ENCODE data around the gene NLRP8.
A peak's percentile ranks its signal among the peaks of the same experiment; 100 is the strongest.
"Not testable (repeated sequence)": the region's sequence is repeated elsewhere in the genome, so short reads cannot be mapped to it uniquely, and the experiment has no call there.

NLRP8 gene

GRCh38 chr19:55980415-55980814, 32.8 kb downstream of the NLRP8 start:
- no peak for DNase-seq

GRCh38 chr19:55985254-55985653, 37.6 kb downstream of the NLRP8 start:
- DNase-seq, result no peak

DNA sequence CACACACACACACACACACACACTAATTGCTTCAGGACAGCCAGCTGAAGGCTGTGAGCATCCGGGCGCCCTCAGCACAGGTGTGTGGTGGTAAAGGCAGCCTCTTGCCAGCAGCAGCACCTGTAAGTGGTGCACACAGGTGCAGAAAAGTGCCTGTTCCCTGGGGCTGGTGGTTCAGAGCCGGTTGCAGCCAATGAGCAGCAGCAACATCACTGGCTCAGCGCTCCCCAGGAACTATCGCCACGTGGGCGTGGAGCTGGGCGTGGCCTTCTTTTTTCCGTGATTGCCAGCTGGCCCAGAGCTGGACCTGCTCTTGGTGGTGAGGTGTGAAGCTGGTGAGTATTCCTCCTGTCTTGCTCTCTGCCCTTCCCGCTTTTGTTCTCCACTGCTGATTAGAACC, 38.9 kb downstream of the NLRP8 start, which contains the start of gene NLRP5:
Gene NLRP5, plus strand, starts transcription at position 289 of the 400 bp plus-strand sequence.
- DNase-seq, result no peak

GRCh38 chr19:55990831-55991230, 43.2 kb downstream of the NLRP8 start:
- DNase-seq, result no peak

DNA sequence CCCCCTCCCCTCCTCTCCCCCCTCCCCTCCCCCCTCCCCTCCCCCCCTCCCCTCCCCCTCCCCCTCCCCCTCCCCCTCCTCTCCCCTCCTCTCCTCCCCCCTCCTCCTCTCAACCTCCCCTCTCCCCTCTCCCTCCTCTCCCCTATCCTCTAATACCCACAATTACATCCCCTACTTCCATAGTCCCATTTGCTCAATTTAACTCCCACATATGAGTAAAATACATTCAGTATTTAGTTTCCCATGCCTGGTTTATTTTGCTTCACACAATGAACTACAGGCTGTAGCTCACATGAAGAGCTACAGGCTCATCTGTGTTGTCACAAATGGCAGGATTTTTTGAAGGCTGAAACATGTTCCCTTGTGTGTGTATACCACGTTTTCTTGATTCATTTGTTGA, 45.9 kb downstream of the NLRP8 start:
- no peak for DNase-seq

DNA sequence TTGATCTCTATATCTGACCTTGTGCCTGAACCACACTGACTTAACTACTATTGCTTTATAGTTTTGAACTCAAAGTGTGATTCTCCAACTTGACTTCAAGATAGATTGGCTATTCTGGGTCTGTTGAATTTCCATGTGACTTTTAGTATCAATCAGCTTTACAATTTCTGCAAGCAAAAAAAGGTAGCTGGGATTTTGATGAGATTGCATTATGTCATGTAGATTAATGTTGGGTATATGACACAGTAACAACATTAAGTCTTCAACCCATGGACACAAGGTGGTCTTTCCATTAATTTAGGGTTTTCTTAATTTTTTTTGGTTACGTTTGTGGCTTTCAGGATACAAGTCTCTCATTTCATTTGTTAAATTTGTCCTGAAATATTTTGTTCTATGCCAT, 67.1 kb downstream of the NLRP8 start:
- DNase-seq, result no peak

GRCh38 chr19:56015756-56016155, 68.1 kb downstream of the NLRP8 start:
- peak in 2 of 4 experiments; percentile 4 to 5 for DNase-seq

DNA sequence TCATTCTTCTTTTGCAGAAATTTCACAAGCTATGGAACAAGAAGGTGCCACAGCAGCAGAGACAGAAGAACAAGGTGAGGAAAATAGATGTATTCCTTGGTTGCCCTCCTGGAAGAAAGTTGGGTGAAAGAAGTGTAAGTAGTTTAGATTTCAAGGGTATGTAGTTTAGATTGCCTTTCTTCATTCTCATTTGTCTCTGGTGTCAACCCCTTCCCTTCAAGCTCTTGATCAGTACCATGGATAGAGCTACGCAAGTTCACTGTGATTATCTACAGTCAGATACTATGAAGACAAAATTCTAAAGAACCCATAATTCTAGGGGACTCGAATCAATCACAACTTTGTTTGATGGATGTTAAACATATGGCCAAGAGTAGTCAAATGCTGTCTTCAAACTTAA, 71.7 kb downstream of the NLRP8 start:
- DNase-seq, result not testable (repeated sequence)

- DNase-seq, result not testable (repeated sequence)
Measured at GRCh38 chr19:56020355-56020975, 72.8 kb downstream of the NLRP8 start.

DNA sequence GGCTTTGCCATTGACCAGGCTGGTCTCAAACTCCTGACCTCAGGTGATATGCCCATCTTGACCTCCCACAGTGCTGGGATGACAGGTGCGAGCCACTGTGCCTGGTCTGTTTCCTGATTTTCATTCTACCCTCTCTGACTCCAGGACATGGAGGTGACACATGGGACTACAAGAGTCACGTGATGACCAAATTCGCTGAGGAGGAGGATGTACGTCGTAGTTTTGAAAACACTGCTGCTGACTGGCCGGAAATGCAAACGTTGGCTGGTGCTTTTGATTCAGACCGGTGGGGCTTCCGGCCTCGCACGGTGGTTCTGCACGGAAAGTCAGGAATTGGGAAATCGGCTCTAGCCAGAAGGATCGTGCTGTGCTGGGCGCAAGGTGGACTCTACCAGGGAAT, 79.1 kb downstream of the NLRP8 start:
- DNase-seq, result no peak
